Measurements from ENCODE around the gene GLTPD2.

Gene GLTPD2

GRCh38 chr17:4785311-4786105, 3.3 kb upstream of the GLTPD2 start:
- in situ Hi-C loops (cut with MboI; ENCODE audit: low sequenced_read_pairs), result no loop called here
- H3K9me3 ChIP-seq, result peaks cover 3% of the 10 kb centered on the region; the same call in 1 of the 2 replicates

GRCh38 chr17:4786106-4786511, 2.7 kb upstream of the GLTPD2 start, which contains the start of gene VMO1:
Gene VMO1 (minus strand): TSS chr17:4786364. CDS start chr17:4786352, 12 bp downstream.
- DNase-seq (ENCODE audit: low spot score in 2 of 2), result no peak
- Histone ChIP-seq H3K4me3 (no peak within 1 kb of the TSS), H3K9me3 (peaks cover 3% of the 10 kb centered on the region; the same call in 1 of the 2 replicates), H3K36me3 (replicated peaks) (no peaks in the 10 kb centered on the region), H3K27me3 (ENCODE audit: low read depth) (0 out of 2 replicates have a peak, but pooled peaks cover 2% of the 10 kb centered on the region), H3K4me1 (peaks cover 15% of the 10 kb centered on the region)
- in situ Hi-C loops (cut with MboI; ENCODE audit: low sequenced_read_pairs), result no loop called here

More at GRCh38 chr17:4785311-4786105, 3.3 kb upstream of the GLTPD2 start:
- Histone ChIP-seq H3K36me3 (replicated peaks) (no peaks in the 10 kb centered on the region), H3K4me1 (peaks cover 15% of the 10 kb centered on the region), H3K4me3 (no peak overlapping the region), H3K27me3 (ENCODE audit: low read depth) (0 out of 2 replicates have a peak, but pooled peaks cover 2% of the 10 kb centered on the region)
- no peak for DNase-seq (ENCODE audit: low spot score in 2 of 2)

- in situ Hi-C loops (cut with MboI; ENCODE audit: low sequenced_read_pairs), result no loop called here
- Histone ChIP-seq H3K9me3 (peaks cover 3% of the 10 kb centered on the region; the same call in 1 of the 2 replicates), H3K27me3 (ENCODE audit: low read depth) (0 out of 2 replicates have a peak, but pooled peaks cover 2% of the 10 kb centered on the region), H3K36me3 (replicated peaks) (no peaks in the 10 kb centered on the region), H3K4me3 (no peak overlapping the region), H3K4me1 (peaks cover 15% of the 10 kb centered on the region)
- no peak for DNase-seq (ENCODE audit: low spot score in 2 of 2)
Observed at GRCh38 chr17:4786516-4786915, 2.2 kb upstream of the GLTPD2 start.

- H3K9me3 ChIP-seq, result peaks cover 3% of the 10 kb centered on the region; the same call in 1 of the 2 replicates
- H3K4me1 ChIP-seq, result peaks cover 15% of the 10 kb centered on the region
- H3K4me3 ChIP-seq, result no peak overlapping the region
- in situ Hi-C loops (cut with MboI; ENCODE audit: low sequenced_read_pairs), result no loop called here
- 0 out of 2 replicates have a peak, but pooled peaks cover 2% of the 10 kb centered on the region for H3K27me3 ChIP-seq (ENCODE audit: low read depth)
- no peak for DNase-seq (ENCODE audit: low spot score in 2 of 2)
- H3K36me3 ChIP-seq (replicated peaks), result no peaks in the 10 kb centered on the region
Observed at GRCh38 chr17:4788159-4788806, 481 bp upstream of the GLTPD2 start.

- Histone ChIP-seq H3K36me3 (replicated peaks) (no peaks in the 10 kb centered on the region), H3K9me3 (peaks cover 3% of the 10 kb centered on the region; the same call in 1 of the 2 replicates), H3K27me3 (ENCODE audit: low read depth) (no peaks in the 10 kb centered on the region), H3K4me3 (peak overlapping the region; percentile 37), H3K4me1 (peaks cover 15% of the 10 kb centered on the region)
- DNase-seq (ENCODE audit: low spot score in 2 of 2), result no peak
- in situ Hi-C loops (cut with MboI; ENCODE audit: low sequenced_read_pairs), result no loop called here
Observed at GRCh38 chr17:4789701-4789950, 862 bp downstream of the GLTPD2 start.

- peaks cover 15% of the 10 kb centered on the region for H3K4me1 ChIP-seq
- no peaks in the 10 kb centered on the region for H3K27me3 ChIP-seq (ENCODE audit: low read depth)
- peak overlapping the region; percentile 37 for H3K4me3 ChIP-seq
- in situ Hi-C loops (cut with MboI; ENCODE audit: low sequenced_read_pairs), result no loop called here
- H3K36me3 ChIP-seq (replicated peaks), result no peaks in the 10 kb centered on the region
- peaks cover 3% of the 10 kb centered on the region; the same call in 1 of the 2 replicates for H3K9me3 ChIP-seq
- peak; percentile 81 to 89 for DNase-seq (ENCODE audit: low spot score in 2 of 2)
Observed at GRCh38 chr17:4789951-4790704, 1.4 kb downstream of the GLTPD2 start.

- Histone ChIP-seq H3K27me3 (ENCODE audit: low read depth) (no peaks in the 10 kb centered on the region), H3K36me3 (replicated peaks) (no peaks in the 10 kb centered on the region)
- in situ Hi-C loops (cut with MboI; ENCODE audit: low sequenced_read_pairs), result no loop called here
Observed at GRCh38 chr17:4790705-4791088, 1.9 kb downstream of the GLTPD2 start.

GRCh38 chr17:4795168-4795567, 6.4 kb downstream of the GLTPD2 start:
- no peak overlapping the region for H3K4me3 ChIP-seq
- H3K36me3 ChIP-seq (replicated peaks), result peaks cover 22% of the 10 kb centered on the region
- peaks cover 6% of the 10 kb centered on the region for H3K4me1 ChIP-seq
- in situ Hi-C loops (cut with MboI; ENCODE audit: low sequenced_read_pairs), result no loop called here
- H3K27me3 ChIP-seq (ENCODE audit: low read depth), result no peaks in the 10 kb centered on the region
- DNase-seq (ENCODE audit: low spot score in 2 of 2), result no peak
- no peaks in the 10 kb centered on the region for H3K9me3 ChIP-seq

More at GRCh38 chr17:4790705-4791088, 1.9 kb downstream of the GLTPD2 start:
- DNase-seq (ENCODE audit: low spot score in 2 of 2), result no peak
- Histone ChIP-seq H3K4me1 (peaks cover 15% of the 10 kb centered on the region), H3K9me3 (peaks cover 3% of the 10 kb centered on the region; the same call in 1 of the 2 replicates), H3K4me3 (peak overlapping the region; percentile 37)

GRCh38 chr17:4796552-4796920, 7.8 kb downstream of the GLTPD2 start:
- H3K4me3 ChIP-seq, result peak overlapping the region; percentile 96
- peak; percentile 45 to 75 for DNase-seq (ENCODE audit: low spot score in 2 of 2)
- in situ Hi-C loops (cut with MboI; ENCODE audit: low sequenced_read_pairs), result no loop called here
- H3K4me1 ChIP-seq, result peaks cover 6% of the 10 kb centered on the region
- no peaks in the 10 kb centered on the region for H3K9me3 ChIP-seq
- H3K27me3 ChIP-seq (ENCODE audit: low read depth), result no peaks in the 10 kb centered on the region
- peaks cover 22% of the 10 kb centered on the region for H3K36me3 ChIP-seq (replicated peaks)

- in situ Hi-C loops (cut with MboI; ENCODE audit: low sequenced_read_pairs), result no loop called here
Observed at GRCh38 chr17:4800462-4801196, 11.9 kb downstream of the GLTPD2 start.

GRCh38 chr17:4802228-4802627, 13.5 kb downstream of the GLTPD2 start, which contains the start of gene C17orf114:
Gene C17orf114 (minus strand): TSS chr17:4802328.
- Histone ChIP-seq H3K4me3 (no peak within 1 kb of the TSS), H3K9me3 (no peaks in the 10 kb centered on the region), H3K36me3 (replicated peaks) (peaks cover 17% of the 10 kb centered on the region), H3K27me3 (ENCODE audit: low read depth) (no peaks in the 10 kb centered on the region), H3K4me1 (no peaks in the 10 kb centered on the region; the same call in none of the 2 replicates)
- DNase-seq (ENCODE audit: low spot score in 2 of 2), result no peak
- in situ Hi-C loops (cut with MboI; ENCODE audit: low sequenced_read_pairs), result no loop called here

More at GRCh38 chr17:4800462-4801196, 11.9 kb downstream of the GLTPD2 start:
- DNase-seq (ENCODE audit: low spot score in 2 of 2), result no peak
- Histone ChIP-seq H3K4me1 (peaks cover 6% of the 10 kb centered on the region), H3K4me3 (no peak overlapping the region), H3K27me3 (ENCODE audit: low read depth) (no peaks in the 10 kb centered on the region), H3K36me3 (replicated peaks) (peaks cover 22% of the 10 kb centered on the region), H3K9me3 (no peaks in the 10 kb centered on the region)

- in situ Hi-C loops (cut with MboI; ENCODE audit: low sequenced_read_pairs), result no loop called here
- Histone ChIP-seq H3K27me3 (ENCODE audit: low read depth) (no peaks in the 10 kb centered on the region), H3K4me1 (no peaks in the 10 kb centered on the region), H3K4me3 (peak overlapping the region; percentile 44), H3K9me3 (no peaks in the 10 kb centered on the region), H3K36me3 (replicated peaks) (peaks cover 17% of the 10 kb centered on the region)
- DNase-seq (ENCODE audit: low spot score in 2 of 2), result peak; percentile 51 to 65
Observed at GRCh38 chr17:4806456-4806776, 17.7 kb downstream of the GLTPD2 start.
